K562 (cell line): Measurements from ENCODE around the gene FFAR1. TPM values are rescaled to one million over a fixed set of nuclear protein-coding genes. Genes with fewer than 3 reads are reported as not detected.
A peak's percentile ranks its signal among the peaks of the same experiment; 100 is the strongest.

Experiments used
- AFF4 ChIP-seq: sonication (generic); formaldehyde crosslinking; IDR thresholded peaks from 2 replicates; pipeline ENCODE4 v1.8.0; 2023; ENCODE audit warnings: mild to moderate bottlenecking, missing genetic modification reagents
- CHD4 ChIP-seq: fragments of 200-600 bp; sonication (generic); IDR thresholded peaks from 3 replicates; pipeline ENCODE4 v1.6.1; 2012; ENCODE audit warnings: low read depth, mild to moderate bottlenecking, mixed read lengths, low read length, inconsistent platforms; ENCODE audit not compliant: insufficient read depth, insufficient replicate concordance, poor library complexity, severe bottlenecking
- HMG20B ChIP-seq: fragments of 250-450 bp; sonication (Bioruptor Pico); IDR thresholded peaks from 2 replicates; pipeline ENCODE4 v1.5.0; 2021; ENCODE audit warnings: mild to moderate bottlenecking
- JUND ChIP-seq, 2 experiments: IDR thresholded peaks; 2 replicates in 1 of 2; 3 replicates in 1 of 2; pipeline ENCODE4 v1.6.1; 2011; ENCODE audit warnings: borderline replicate concordance in 2 of 2, low read depth in 2 of 2, low read length in 2 of 2, improper control_type of control experiment in 1 of 2, missing biosample characterization in 1 of 2, missing genetic modification characterization in 1 of 2, missing genetic modification reagents in 1 of 2
- KLF13 ChIP-seq: fragments of 450-650 bp; IDR thresholded peaks from 2 replicates; pipeline ENCODE4 v1.6.1; 2016; ENCODE audit warnings: missing genetic modification characterization, low read depth, mild to moderate bottlenecking, missing compliant biosample characterization, moderate library complexity, borderline replicate concordance
- MEF2D ChIP-seq: conservative IDR thresholded peaks from 2 replicates; pipeline ENCODE4 v1.6.1; 2016; ENCODE audit warnings: low read depth, missing genetic modification characterization, missing compliant biosample characterization
- NFRKB ChIP-seq: fragments of 450-650 bp; IDR thresholded peaks from 2 replicates; pipeline ENCODE4 v1.6.1; 2016; ENCODE audit warnings: low read depth
- PCBP1 ChIP-seq: fragments of 200-400 bp; formaldehyde crosslinking; IDR thresholded peaks from 2 replicates; pipeline ENCODE4 v1.6.1; 2018; ENCODE audit warnings: mild to moderate bottlenecking, low read depth, low read length; ENCODE audit not compliant: poor library complexity, severe bottlenecking
- SNRNP70 ChIP-seq: fragments of 200-400 bp; formaldehyde crosslinking; optimal IDR thresholded peaks from 2 replicates; pipeline ENCODE3; 2017; ENCODE audit warnings: low read depth, low read length
- TAF7 ChIP-seq: fragments of 450-650 bp; IDR thresholded peaks from 2 replicates; pipeline ENCODE4 v1.6.1; 2016; ENCODE audit warnings: missing genetic modification characterization, missing compliant biosample characterization
- TFAP4 ChIP-seq: sonication (generic); formaldehyde crosslinking; IDR thresholded peaks from 2 replicates; pipeline ENCODE4 v1.8.0; 2022; ENCODE audit warnings: missing genetic modification reagents, mild to moderate bottlenecking, moderate library complexity, borderline replicate concordance
- ZBTB11 ChIP-seq, 3 experiments: fragments of 200-800 bp in 1 of 3; fragments of 250-450 bp in 1 of 3; fragments of 450-650 bp in 1 of 3; sonication (Bioruptor Pico) in 1 of 3; sonication (Bioruptor generic) in 1 of 3; formaldehyde crosslinking in 1 of 3; IDR thresholded peaks; 2 replicates each; pipeline versions ENCODE4 v1.6.1 to v1.8.0; 2016 to 2022; ENCODE audit warnings: mild to moderate bottlenecking in 2 of 3, missing genetic modification characterization in 2 of 3, missing compliant biosample characterization in 1 of 3, moderate library complexity in 1 of 3
- ZFP30 ChIP-seq: fragments of 250-450 bp; sonication (Bioruptor Pico); IDR thresholded peaks from 2 replicates; pipeline ENCODE4 v1.8.0; 2022; ENCODE audit warnings: moderate library complexity, mild to moderate bottlenecking, inconsistent platforms, borderline replicate concordance
- ZNF408 ChIP-seq: fragments of 250-450 bp; sonication (Bioruptor Pico); IDR thresholded peaks from 2 replicates; pipeline ENCODE4 v1.4.0; 2020; ENCODE audit warnings: low read depth, mild to moderate bottlenecking, moderate library complexity
- polyA plus RNA-seq, 8 experiments: library from polyadenylated mRNA; depleted of rRNA in 4 of 8; stranded (reverse) in 5 of 8; unstranded in 3 of 8; fragments of >200 nt; fragmentation: Nextera tagmentation in 2 of 8; fragmentation: Illumina TruSeq in 1 of 8; extraction: Ambion mirVana in 2 of 8; extraction: Trizol in 1 of 8; gene quantifications; 2 replicates each; pipeline versions ENCODE4 v1.2.1 to v1.2.3, GENCODE V29; 2011 to 2014; ENCODE audit warnings: inconsistent platforms in 1 of 8, missing spikeins in 1 of 8
- total RNA-seq, 7 experiments: library from RNA; depleted of rRNA in 6 of 7; stranded (reverse); fragments of >200 nt in 6 of 7; fragmentation: Illumina TruSeq in 2 of 7; extraction: Trizol in 2 of 7; gene quantifications; 2 replicates each; pipeline versions ENCODE4 v1.2.1 to v1.2.3, GENCODE V29; 2011 to 2021; ENCODE audit warnings: low replicate concordance in 1 of 7
- TF ChIP-seq, protein P1 (sequence below): fragments of 450-650 bp; IDR thresholded peaks from 2 replicates; pipeline ENCODE4 v1.6.1; 2016; ENCODE audit warnings: mild to moderate bottlenecking

The FFAR1 gene
- total and polyA plus RNA-seq, 9 of the 15 experiments (the other 6 are each of a cell fraction or from before 2014, with no cell fraction given), result not detected

DNA sequence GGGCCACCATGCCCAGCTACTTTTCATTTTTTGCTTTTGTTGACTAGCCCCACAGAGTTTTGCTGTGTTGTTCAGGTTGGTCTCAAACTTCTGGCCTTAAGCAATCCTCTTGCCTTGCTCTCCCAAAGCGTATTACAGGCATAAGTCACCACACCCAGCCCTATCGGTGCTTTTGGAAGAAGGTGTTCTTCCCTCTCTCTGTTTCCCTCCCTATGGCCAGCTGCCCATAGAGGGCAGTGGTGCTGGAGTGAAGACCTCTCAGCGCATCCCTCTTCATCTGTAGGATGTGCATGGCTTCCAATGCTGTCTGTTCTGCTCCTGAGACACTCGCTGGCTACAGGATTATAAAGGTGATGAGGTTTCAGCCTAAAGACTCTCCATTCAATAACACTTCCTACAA, 20.1 kb upstream of the FFAR1 start (continued):
- TF ChIP-seq ZBTB11 (CRISPR knock-in tag; IDR thresholded peaks at IDR 0.05) (no peak), JUND (IDR thresholded peaks at IDR 0.05; ENCODE audit: borderline replicate concordance, low read depth, low read length) (peak; percentile 50; the same call in 1 of the 2 replicates), JUND (tag; IDR thresholded peaks at IDR 0.05; ENCODE audit: borderline replicate concordance, low read depth, low read length) (no peak; the same call in 2 of the 3 replicates), TAF7 (tag) (no peak), PCBP1 (no peak), ZFP30 (no peak), MEF2D (tag) (no peak), NFRKB (no peak), TFAP4 (CRISPR knock-in tag) (no peak), HMG20B (CRISPR knock-in tag) (no peak), AFF4 (CRISPR knock-in tag) (no peak), SNRNP70 (no peak), KLF13 (tag) (no peak), ZNF408 (CRISPR knock-in tag) (no peak), CHD4 (no peak)
- TF ChIP-seq, protein P1, sequence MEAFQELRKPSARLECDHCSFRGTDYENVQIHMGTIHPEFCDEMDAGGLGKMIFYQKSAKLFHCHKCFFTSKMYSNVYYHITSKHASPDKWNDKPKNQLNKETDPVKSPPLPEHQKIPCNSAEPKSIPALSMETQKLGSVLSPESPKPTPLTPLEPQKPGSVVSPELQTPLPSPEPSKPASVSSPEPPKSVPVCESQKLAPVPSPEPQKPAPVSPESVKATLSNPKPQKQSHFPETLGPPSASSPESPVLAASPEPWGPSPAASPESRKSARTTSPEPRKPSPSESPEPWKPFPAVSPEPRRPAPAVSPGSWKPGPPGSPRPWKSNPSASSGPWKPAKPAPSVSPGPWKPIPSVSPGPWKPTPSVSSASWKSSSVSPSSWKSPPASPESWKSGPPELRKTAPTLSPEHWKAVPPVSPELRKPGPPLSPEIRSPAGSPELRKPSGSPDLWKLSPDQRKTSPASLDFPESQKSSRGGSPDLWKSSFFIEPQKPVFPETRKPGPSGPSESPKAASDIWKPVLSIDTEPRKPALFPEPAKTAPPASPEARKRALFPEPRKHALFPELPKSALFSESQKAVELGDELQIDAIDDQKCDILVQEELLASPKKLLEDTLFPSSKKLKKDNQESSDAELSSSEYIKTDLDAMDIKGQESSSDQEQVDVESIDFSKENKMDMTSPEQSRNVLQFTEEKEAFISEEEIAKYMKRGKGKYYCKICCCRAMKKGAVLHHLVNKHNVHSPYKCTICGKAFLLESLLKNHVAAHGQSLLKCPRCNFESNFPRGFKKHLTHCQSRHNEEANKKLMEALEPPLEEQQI, result no peak
